ENCODE results near the gene SNED1.

- TF ChIP-seq CTCF (IDR thresholded peaks at IDR 0.05): no peak
- TF ChIP-seq POLR2A (IDR thresholded peaks at IDR 0.05): no peak
Observed at GRCh38 chr2:240972636-240973521, 25.5 kb upstream of the SNED1 start.
